Fibroblast of peridontal ligament (primary cell): Measurements from ENCODE around the gene RFT1.

ENCODE experiments used
- DNase-seq: peaks from one replicate; pipeline ENCODE4 v3.0.0-alpha.2; 2010; ENCODE audit errors: extremely low read depth

RFT1 gene

DNA sequence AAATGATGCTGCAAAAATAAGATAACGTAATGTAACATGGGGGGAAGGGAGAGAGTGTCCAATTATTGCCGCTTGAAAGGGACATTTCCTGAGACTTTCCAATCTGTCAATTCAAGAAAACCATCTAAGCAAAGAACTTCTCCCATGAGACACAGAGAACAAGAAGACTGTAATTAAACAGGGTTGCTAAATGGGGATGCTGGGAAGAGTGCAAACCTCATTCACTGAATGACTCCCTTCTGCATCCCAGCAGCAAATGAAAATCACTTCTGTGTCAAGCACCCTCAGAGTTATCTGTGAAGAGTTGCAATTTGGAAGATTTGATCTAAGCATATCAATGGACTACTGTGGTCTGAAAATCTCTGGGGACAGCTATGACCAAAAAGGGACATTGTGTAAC lies 3.6 kb downstream of the RFT1 start:
- DNase-seq = no peak

GRCh38 chr3:53123953-53124352 lies 6.3 kb downstream of the RFT1 start:
- no peak for DNase-seq

DNA sequence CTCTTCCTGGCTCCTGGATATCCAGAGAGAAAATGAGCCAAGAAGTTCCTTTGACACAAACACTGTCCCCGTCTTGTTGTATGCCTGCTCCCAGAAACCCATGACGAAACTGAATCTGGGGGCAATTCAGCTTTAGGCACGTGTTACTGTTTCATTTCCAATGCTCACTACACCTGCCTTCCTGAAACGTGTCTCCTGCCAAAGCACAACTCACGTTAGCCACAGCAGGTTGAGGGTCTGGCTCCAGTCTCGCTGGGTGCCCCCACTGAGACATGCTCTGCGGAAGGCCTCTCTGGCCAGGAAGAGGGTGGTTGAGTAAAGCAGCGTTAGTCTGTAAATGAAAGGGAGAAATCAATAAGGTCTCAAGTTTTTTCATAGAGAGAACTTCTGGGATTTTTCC lies 6.7 kb downstream of the RFT1 start:
- DNase-seq = no peak

DNA sequence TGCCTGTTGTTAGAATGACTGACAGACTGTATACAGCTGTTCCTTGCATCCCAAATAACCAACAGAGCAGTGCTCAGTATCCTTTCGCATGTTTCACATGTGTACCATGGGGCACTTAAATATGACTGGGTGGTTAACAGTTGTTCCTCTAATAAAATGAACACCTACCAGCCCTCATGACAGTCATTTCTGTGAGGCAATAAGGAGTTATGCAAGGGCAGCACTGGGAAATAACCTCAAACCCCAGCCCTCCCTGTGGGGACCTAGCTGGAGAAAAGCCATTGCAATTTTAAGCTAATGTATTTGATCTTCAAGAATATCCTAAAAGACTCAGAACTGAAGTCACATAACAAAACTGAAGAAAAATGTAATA lies 7.3 kb downstream of the RFT1 start:
- no peak for DNase-seq

DNA sequence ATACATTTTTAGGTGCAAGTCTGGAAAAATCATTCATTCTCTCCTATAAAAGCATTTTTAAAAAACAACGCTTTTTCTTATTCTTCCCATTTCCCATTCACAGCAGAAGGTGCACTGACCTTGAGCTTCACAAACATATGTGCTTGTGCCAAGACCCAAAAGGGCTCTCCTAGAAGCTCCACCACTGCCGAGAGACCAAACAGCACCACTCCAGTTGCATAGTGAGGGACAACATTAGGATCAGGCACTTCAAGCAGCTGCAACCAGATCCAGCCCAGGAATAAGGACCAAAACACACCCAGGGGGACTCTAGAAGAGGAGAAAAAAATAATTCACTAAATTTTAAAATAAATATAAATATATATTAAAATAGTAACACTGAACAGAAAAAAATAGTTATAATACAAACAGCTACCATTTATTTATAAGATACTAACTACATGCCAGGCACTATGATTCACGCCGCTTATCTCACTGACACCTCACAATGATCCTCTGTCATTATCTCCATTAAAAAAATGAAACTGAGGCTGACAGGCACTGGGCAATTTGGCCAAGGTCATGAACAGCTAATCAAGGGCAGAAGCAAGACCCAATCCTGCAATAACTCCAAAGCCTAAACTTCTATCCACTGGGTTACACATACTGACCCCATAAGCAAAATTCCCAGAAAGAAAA lies 7.8 kb downstream of the RFT1 start:
- no peak for DNase-seq

DNA sequence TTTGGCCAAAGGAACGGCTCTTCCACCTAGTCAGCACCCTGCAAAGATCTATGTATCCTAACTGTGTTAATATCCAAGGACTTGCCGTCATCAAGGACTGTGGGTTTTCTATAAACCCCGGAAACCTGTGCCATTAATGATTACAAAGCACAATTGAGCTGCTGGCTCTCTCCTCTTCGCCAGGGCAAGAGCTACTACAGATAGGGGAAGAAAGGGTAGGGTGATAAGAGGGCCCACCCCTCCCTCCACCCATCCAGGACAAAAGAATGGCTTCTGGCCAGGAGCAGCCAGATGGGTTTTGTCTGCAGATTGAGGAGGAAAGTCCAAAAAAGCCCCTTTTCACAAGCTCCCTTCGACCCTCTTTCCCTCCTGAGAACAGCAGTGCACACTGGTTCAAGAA lies 9.9 kb downstream of the RFT1 start:
- DNase-seq = no peak

DNA sequence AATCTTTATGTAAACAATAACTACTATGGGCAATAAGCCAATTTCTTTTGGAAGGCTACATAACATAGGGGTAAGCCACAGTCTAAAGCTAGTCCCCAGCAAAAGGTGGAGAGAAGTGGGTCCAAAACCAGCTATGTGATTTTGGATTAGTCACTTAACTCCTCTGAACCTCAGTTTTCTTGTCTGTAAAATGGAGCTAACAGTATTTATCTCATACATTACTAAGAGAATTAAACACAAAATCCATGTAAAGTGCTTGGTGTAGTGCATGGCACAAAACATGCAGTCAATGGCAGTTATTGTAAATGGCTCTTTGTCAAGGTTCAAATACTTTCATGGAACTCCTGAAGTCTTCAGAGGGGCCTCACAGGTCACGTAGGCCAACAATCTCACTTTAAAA lies 13.3 kb downstream of the RFT1 start:
- no peak for DNase-seq

DNA sequence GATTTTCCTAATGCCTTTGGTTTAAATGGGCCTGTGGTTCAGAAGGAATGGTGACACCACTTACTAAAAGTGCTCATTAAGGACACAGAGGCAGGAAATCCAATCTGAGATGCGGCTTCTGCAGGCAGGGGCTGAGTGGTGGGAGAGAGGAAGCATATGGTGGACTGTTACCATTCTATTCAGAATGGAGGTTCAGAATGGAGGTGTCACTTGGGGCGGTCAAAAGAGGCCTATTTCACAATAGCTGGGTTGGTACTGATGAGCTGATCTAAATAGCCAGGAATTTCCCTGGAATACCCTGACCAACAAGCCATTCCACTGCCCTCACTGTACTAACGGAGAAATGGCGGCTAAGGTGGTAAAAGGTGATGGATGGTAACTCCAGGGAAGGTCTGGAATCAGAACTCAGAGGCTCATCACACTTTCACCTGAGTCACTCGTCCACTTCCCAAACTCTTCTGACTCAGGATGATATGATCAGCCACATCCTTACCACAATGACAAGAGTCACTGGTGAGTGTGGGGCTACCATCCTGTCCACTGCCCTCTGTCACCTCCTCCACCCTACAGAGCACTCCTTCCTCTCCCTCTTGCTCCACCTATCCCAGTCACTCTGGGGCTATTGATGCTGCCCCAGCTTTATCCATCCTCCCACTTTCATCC lies 15.7 kb downstream of the RFT1 start:
- no peak for DNase-seq

- DNase-seq = peak; percentile 84
These were observed 16.2 kb downstream of the RFT1 start for GRCh38 chr3:53114011-53114400.

DNA sequence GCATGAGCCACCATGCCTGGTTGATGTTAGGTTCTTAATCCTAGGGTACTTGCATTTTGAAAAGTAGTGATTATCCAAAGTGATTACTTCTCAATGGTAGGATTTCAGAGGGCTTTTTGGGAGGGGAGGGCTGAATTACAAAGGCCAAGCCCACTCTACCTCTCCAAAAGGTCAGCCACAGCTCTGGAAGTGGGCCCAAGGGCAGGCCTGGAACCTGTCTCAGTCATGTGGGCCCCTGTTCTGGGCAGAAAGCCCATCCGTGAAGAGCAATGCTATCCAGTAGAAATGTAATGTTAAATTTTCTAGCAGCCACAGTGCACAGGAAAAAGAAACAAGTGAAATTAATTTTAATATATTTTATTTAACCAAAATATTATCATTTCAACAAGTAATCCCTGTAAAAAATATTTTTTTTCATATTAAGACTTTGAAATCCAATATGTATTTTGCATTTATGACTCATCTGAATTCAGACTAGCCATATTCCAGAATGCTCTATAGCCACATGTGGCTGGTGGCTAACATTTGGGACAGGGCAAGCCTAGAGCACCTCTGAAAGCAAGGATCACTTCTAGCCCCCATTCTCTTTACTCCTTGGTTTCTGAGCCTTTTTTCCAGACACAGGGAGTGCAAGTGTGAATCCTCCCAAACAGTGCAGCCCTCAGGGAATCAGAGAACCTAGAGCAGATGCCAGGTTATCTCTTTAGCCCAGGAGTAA lies 16.8 kb downstream of the RFT1 start:
- DNase-seq = no peak

DNA sequence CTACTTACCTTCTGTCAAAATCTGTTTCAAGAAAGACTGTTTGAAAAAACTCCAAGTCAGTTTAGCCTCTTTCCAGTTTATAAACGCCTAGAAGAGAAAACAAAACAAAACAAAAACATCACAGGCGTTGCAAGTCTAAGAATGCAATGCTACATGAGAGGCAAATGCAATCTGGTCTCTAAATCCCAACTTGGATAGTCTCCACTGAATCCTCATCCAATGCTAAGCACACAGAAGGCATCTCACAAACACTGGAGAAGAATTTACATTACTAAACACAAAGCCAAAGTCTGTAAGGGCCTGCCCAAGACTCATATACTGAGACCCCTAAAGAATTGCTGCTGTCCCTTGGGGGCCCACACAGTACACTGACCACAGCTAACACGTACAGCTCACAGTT lies 18.4 kb downstream of the RFT1 start:
- DNase-seq = no peak

- peak; percentile 80 for DNase-seq
These were observed 20.1 kb downstream of the RFT1 start for GRCh38 chr3:53109891-53110771.

DNA sequence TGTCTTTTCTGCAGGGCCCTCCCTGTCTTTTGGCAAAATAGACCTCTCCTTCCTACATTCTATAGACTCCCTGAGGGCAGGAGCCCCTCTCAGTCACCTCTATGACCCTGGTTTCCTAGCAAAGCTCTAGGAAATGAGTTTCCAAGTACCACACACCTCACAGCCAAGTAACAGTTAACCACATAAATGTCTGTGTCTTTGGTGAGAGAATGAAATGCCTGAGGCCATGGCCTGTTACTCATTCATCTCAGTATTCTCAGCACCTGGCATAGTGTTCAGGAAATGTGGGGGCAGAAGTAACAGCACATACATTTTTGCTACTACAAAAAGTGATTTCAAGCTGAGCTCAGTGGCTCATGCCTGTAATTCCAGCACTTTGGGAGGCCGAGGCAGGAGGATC lies 21.0 kb downstream of the RFT1 start:
- no peak for DNase-seq

- DNase-seq = peak; percentile 60
These were observed 25.5 kb downstream of the RFT1 start for GRCh38 chr3:53104762-53105161.

DNA sequence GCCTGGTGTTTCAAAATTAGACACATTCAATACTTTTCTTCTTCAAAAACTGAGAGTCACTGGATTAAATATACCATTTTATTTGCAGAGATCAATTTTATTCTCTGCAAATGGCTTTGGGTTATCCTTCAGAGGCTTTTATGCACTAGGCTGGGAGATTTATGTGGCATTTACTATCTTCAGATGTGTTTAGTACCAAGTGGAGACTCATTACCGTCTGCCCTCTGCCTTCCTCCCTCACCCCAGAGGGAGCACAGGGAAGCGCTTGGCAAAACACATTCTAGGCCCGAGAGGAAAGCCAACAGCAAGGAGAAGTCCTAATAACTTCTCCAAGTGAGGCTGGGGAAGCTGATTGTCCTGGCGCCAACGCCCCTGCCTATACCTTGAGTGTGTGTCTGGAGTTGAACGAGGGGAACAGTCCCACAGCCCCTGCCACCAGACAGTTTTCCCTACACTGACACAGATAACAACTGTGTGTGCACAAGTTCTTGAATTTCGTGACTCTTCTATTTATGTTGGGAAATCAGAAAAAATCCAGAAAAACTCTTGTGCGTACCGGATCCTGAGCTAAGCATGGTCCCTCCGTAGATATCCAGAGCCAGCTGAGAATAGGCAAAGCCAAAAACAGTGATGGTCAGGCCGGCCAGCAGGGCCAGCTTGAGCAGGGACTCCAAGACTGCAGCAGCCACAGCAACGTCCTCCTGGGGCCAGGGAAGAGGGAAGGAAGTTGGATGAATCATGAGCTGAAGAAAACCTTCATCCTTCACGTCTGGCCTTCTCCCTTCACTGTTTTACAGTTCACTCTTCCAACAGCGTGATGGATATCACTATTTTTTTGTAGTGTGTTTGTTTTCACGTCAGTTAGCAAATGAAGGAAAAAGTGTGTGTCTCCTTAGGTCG lies 26.6 kb downstream of the RFT1 start:
- no peak for DNase-seq

DNA sequence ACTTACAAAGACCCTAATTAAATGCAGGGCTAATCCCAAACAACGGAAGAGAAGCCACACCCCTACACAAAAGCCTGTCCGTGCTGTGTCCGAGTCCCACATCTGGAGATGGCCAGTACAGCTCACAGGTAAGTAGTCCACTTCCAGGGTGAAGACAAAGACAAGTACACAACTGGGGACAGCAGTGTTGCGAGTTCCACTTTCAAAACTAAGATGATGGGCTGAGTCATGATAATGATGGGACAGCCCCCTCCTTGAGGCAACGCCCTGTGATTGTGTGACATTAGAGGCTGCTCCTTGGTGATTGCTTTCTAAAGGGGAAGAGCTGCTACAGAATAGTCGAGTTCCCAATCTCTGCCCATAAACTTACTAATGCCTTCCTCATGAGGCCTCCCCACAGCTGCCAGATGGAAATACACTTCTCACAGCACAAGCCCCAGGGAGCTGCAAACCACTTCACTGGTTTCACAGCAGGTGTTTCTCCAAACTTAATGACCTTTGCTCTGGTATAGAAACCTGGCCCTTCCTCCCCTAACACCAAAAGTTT lies 27.6 kb downstream of the RFT1 start:
- DNase-seq = peak; percentile 17

- DNase-seq = no peak
These were observed 28.3 kb downstream of the RFT1 start for GRCh38 chr3:53101956-53102355.

DNA sequence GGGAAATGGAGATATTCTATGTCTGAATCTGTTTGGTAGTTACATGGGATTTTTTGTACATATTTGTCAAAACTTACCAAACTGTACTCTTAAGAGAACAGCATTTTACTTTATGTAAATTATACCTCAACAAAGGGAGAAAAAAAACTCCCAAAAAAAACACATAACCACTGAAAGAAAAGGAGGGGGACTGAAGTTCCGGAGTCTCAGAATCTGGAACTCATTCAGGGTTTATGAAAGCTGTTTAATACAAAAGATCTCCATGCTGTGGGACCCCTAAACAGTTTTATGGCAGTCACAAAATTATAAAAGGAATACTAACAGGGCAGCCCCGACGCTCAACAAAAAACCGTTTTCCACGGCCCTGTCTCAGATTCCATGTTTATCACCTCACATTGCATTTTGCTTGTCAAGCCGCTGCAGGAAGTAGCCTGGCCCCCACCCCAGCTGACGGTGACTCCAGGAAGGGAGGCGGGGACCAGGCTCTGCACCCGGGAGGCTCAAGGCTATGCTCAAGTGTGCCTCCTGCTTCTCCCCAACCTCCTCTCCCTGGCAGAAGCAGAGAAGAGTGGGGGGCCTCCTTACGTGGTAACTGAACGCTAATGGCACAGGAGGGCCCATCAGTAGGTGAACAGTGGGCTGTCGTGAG lies 29.3 kb downstream of the RFT1 start:
- no peak for DNase-seq

GRCh38 chr3:53097887-53098286 lies 32.3 kb downstream of the RFT1 start:
- DNase-seq = no peak

- no peak for DNase-seq
These were observed 37.3 kb downstream of the RFT1 start for GRCh38 chr3:53092942-53093341.
